ENCODE measurements around the gene ACRBP.

Gene ACRBP

GRCh38 chr12:6653342-6653741, 6.1 kb upstream of the ACRBP start:
- TF ChIP-seq CTCF (IDR thresholded peaks at IDR 0.05; ENCODE audit: insufficient read depth, low read depth, low read length, missing control alignments) = no peak
- DNase-seq (ENCODE audit: low read depth) = no peak
- no peak overlapping the region for H3K4me3 ChIP-seq (ENCODE audit: low read depth, low read length)

- no peak for DNase-seq (ENCODE audit: low read depth)
- H3K4me3 ChIP-seq (ENCODE audit: low read depth, low read length) = no peak overlapping the region
- no peak for TF ChIP-seq CTCF (IDR thresholded peaks at IDR 0.05; ENCODE audit: insufficient read depth, low read depth, low read length, missing control alignments)
These were observed 5.2 kb upstream of the ACRBP start for GRCh38 chr12:6652391-6652790.

GRCh38 chr12:6650832-6651231, 3.6 kb upstream of the ACRBP start:
- no peak overlapping the region for H3K4me3 ChIP-seq (ENCODE audit: low read depth, low read length)
- no peak for TF ChIP-seq CTCF (IDR thresholded peaks at IDR 0.05; ENCODE audit: insufficient read depth, low read depth, low read length, missing control alignments)
- no peak for DNase-seq (ENCODE audit: low read depth)

GRCh38 chr12:6646276-6647082, 753 bp downstream of the ACRBP start:
- TF ChIP-seq CTCF (IDR thresholded peaks at IDR 0.05; ENCODE audit: insufficient read depth, low read depth, low read length, missing control alignments) = no peak
- no peak for DNase-seq (ENCODE audit: low read depth)
- peak overlapping the region; percentile 42 for H3K4me3 ChIP-seq (ENCODE audit: low read depth, low read length)

GRCh38 chr12:6644903-6645302, 2.3 kb downstream of the ACRBP start:
- no peak for DNase-seq (ENCODE audit: low read depth)
- no peak for TF ChIP-seq CTCF (IDR thresholded peaks at IDR 0.05; ENCODE audit: insufficient read depth, low read depth, low read length, missing control alignments)
- H3K4me3 ChIP-seq (ENCODE audit: low read depth, low read length) = no peak overlapping the region

GRCh38 chr12:6644257-6644596, 3.0 kb downstream of the ACRBP start:
- no peak for TF ChIP-seq CTCF (IDR thresholded peaks at IDR 0.05; ENCODE audit: insufficient read depth, low read depth, low read length, missing control alignments)
- H3K4me3 ChIP-seq (ENCODE audit: low read depth, low read length) = no peak overlapping the region
- no peak for DNase-seq (ENCODE audit: low read depth)

All from GM12865 (cell line).